Common myeloid progenitor, CD34-positive (primary cell): ENCODE measurements around the gene STYX.
"Not testable (repeated sequence)": the region's sequence is repeated elsewhere in the genome, so short reads cannot be mapped to it uniquely, and the experiment has no call there.

Experiments used
- CTCF ChIA-PET: fragments of 350-600 bp; sonication (Branson Sonifier 250); formaldehyde crosslinking; loops from one replicate; lab custom pipeline; 2021; ENCODE audit warnings: antibody characterized with exemption; lab: Charles Lee
- POLR2A ChIA-PET: fragments of 350-600 bp; sonication (Branson Sonifier 250); formaldehyde crosslinking; loops from one replicate; lab custom pipeline; 2021; ENCODE audit warnings: antibody characterized with exemption; lab: Charles Lee
- DNase-seq, 3 donors: peaks; one replicate each; pipeline versions ENCODE4 v3.0.0 to v3.0.0-alpha.2; 2013
- H3K27ac ChIP-seq, 2 experiments: 1 replicate in 1 of 2; 2 replicates in 1 of 2; pipeline ENCODE4 v1.7.0; 2013; ENCODE audit warnings: inconsistent platforms in 2 of 2, low read length in 2 of 2, mild to moderate bottlenecking in 2 of 2, low read depth in 1 of 2, moderate library complexity in 1 of 2; ENCODE audit not compliant: severe bottlenecking in 2 of 2, insufficient read depth in 1 of 2, poor library complexity in 1 of 2
- H3K27me3 ChIP-seq, 5 experiments: replicated peaks in 2 of 5; 1 replicate in 3 of 5; 2 replicates in 2 of 5; pipeline versions ENCODE4 v1.6.1 to v1.7.0; 2013; ENCODE audit warnings: low read length in 4 of 5, mild to moderate bottlenecking in 2 of 5, moderate library complexity in 2 of 5, inconsistent platforms in 1 of 5; ENCODE audit not compliant: insufficient read depth in 5 of 5, control insufficient read depth in 4 of 5
- H3K36me3 ChIP-seq, 4 experiments: 1 replicate in 2 of 4; 2 replicates in 2 of 4; pipeline versions ENCODE4 v1.6.1 to v1.7.0; 2013; ENCODE audit warnings: low read length in 3 of 4, control low read depth in 1 of 4, mild to moderate bottlenecking in 1 of 4; ENCODE audit not compliant: control insufficient read depth in 4 of 4, insufficient read depth in 4 of 4
- H3K4me1 ChIP-seq, 4 experiments: 1 replicate in 3 of 4; 2 replicates in 1 of 4; pipeline versions ENCODE4 v1.6.1 to v1.7.1; 2013; ENCODE audit warnings: low read length in 3 of 4, mild to moderate bottlenecking in 3 of 4, control low read depth in 1 of 4, inconsistent platforms in 1 of 4, moderate library complexity in 1 of 4; ENCODE audit not compliant: control insufficient read depth in 4 of 4, insufficient read depth in 4 of 4; ENCODE audit errors: control extremely low read depth in 1 of 4
- H3K4me3 ChIP-seq, 7 experiments: 1 replicate in 4 of 7; 2 replicates in 3 of 7; pipeline versions ENCODE4 v1.5.1 to v1.7.0; 2013; ENCODE audit warnings: mild to moderate bottlenecking in 7 of 7, low read length in 6 of 7, moderate library complexity in 6 of 7, inconsistent platforms in 2 of 7, low read depth in 2 of 7, control low read depth in 1 of 7; ENCODE audit not compliant: insufficient read depth in 4 of 7, control insufficient read depth in 1 of 7; ENCODE audit errors: extremely low read depth in 1 of 7
- H3K9me3 ChIP-seq, 5 experiments: 1 replicate in 4 of 5; 2 replicates in 1 of 5; pipeline versions ENCODE4 v1.6.1 to v1.7.1; 2013; ENCODE audit warnings: low read length in 4 of 5, mild to moderate bottlenecking in 2 of 5, inconsistent platforms in 1 of 5, low read depth in 1 of 5, moderate library complexity in 1 of 5; ENCODE audit not compliant: control insufficient read depth in 4 of 5, insufficient read depth in 2 of 5; ENCODE audit errors: control extremely low read depth in 1 of 5
- WGBS: methylation state at CpG from one replicate; pipeline ENCODE4 v1.1.5; 2013; ENCODE audit not compliant: insufficient coverage; 5-methylcytosine and 5-hydroxymethylcytosine counted together

The STYX gene

DNA sequence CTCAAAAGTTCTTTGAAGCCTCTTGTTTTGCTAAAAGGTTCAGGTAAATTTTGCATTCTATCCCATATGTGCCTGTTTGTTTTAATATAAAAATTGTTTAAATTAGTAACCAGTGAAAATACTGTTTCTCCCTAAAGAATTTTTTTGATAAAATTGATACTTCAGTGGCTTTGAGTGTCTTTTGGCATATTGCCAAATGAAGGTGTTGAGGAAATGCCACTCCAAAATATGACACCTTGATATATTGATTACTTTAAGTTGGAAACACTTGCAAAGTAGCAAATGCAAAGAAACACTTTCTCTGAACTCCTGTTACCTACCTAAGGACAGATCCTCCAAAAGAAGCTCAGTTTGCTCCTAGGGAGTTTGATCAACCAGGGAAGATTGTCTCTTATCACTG lies 8.4 kb downstream of the STYX start:
- Histone ChIP-seq H3K27me3 (no peaks in the 10 kb centered on the region), H3K36me3 (peaks cover 2 to 9% (median 6%) of the 10 kb centered on the region in 4 experiments), H3K4me1 (peaks cover 11 to 18% (median 17%) of the 10 kb centered on the region in 4 experiments), H3K9me3 (no peaks in the 10 kb centered on the region), H3K27ac (no peak overlapping the region), H3K4me3 (no peak overlapping the region)
- ChIA-PET CTCF (interaction anchor here (0.6 kb wide), 1 partner anchor 212 kb away, joined by 3 read pairs; no protein-coding TSS in a partner anchor), POLR2A (no interaction called here)
- no peak for DNase-seq

DNA sequence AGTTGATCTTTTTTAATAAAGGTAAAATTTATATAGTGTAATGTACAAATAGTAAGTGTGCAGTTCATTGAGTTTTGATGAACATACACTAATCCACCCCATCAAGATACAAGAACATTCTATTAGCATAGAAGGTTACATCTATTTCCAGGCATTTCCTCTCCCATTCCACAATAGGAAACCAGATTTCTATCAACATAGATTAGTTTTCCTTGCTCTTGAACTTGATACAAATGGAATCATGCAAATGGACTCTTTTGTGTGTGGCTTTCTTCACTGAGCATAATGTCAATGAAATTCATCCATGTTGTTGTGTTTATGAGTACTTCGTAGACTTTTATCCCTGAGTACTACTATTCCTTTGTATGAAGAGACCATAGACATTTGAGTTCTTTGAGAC lies 10.8 kb downstream of the STYX start:
- ChIA-PET POLR2A (no interaction called here), CTCF (no interaction called here)
- no CpG with 5 or more reads among the region's 1 CpG for WGBS

DNA sequence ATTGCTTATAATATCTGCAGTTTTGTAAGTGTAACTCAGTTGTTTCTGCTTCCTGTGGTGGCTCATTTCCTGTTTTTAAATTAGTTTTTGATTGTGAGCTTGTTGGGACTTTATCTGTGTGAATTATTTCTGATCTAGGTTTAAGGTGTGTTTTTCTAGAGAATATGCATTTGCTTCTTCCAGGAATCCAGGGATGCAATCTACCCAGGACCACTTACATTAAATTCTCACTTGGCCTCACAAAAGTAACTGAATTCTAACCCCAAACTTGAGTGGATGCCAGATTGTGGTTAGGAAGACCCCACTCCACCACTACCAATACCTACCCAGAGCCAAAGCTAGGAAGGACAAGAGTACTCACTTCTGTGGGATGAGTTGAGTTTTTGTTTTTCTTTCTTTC lies 11.9 kb downstream of the STYX start:
- Histone ChIP-seq H3K27ac (peak overlapping the region in 1 of 2 experiments; percentile 47), H3K4me1 (peaks cover 11 to 18% (median 17%) of the 10 kb centered on the region in 4 experiments), H3K4me3 (peak overlapping the region in 5 of 7 experiments; percentile 23 to 54 (median 30)), H3K27me3 (no peaks in the 10 kb centered on the region), H3K9me3 (no peaks in the 10 kb centered on the region), H3K36me3 (peaks cover 0 to 9% (median 6%) of the 10 kb centered on the region in 4 experiments)
- ChIA-PET CTCF (interaction anchor here (1.0 to 1.6 kb wide), 3 partner anchors 11 to 50 kb away, joined by 3 to 5 read pairs (median 3); partner anchors contain the start of gene STYX), POLR2A (interaction anchor here (0.5 to 0.7 kb wide), 3 partner anchors 12 to 16 kb away, joined by 3 to 4 read pairs (median 3); partner anchors contain the start of gene STYX)
- DNase-seq: peak; percentile 9 to 45 (median 31)

More for the DNA sequence above, 10.8 kb downstream of the STYX start:
- Histone ChIP-seq H3K9me3 (no peaks in the 10 kb centered on the region), H3K4me1 (peaks cover 11 to 18% (median 17%) of the 10 kb centered on the region in 4 experiments), H3K4me3 (no peak overlapping the region), H3K27ac (no peak overlapping the region), H3K36me3 (peaks cover 0 to 7% (median 2%) of the 10 kb centered on the region in 4 experiments), H3K27me3 (no peaks in the 10 kb centered on the region)
- DNase-seq: no peak

DNA sequence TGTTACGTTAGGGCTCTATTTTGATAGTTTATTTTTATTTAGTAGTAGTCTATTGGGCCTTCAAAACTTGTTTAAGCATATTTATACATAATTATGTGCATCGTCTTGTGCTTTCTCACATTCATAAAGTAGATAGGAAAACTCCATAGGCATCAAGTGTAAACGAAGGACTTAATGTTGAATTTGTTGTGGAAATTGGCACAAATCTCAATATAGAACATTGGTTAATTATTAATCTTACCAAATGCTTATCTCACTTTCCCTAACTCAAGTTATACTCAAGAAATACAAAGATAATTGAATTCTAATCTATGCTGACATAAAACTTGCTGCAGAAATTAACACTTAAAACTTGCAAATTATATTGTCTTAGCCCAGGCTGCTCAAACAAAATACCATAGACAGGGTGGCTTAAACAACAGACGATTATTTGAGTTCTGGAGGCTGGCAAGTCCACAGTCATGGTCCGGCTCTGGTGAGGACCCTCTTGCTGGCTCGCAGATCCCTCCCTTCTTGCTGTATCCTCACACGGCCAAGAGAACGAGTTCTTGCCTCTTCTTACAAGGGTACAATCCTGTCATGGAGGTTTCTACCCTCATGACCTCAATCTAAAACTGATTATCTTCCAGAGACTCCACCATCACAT lies 18.8 kb downstream of the STYX start:
- H3K4me1 ChIP-seq: no peaks in the 10 kb centered on the region
- ChIA-PET CTCF (no interaction called here), POLR2A (no interaction called here)
- no peaks in the 10 kb centered on the region for H3K27me3 ChIP-seq
- H3K36me3 ChIP-seq: peaks cover 11 to 35% (median 24%) of the 10 kb centered on the region in 4 experiments
- H3K27ac ChIP-seq: no peak overlapping the region
- no peak overlapping the region for H3K4me3 ChIP-seq
- DNase-seq: no peak
- no peaks in the 10 kb centered on the region for H3K9me3 ChIP-seq
- 100% methylated on average over 5 of the region's 8 CpGs for WGBS

DNA sequence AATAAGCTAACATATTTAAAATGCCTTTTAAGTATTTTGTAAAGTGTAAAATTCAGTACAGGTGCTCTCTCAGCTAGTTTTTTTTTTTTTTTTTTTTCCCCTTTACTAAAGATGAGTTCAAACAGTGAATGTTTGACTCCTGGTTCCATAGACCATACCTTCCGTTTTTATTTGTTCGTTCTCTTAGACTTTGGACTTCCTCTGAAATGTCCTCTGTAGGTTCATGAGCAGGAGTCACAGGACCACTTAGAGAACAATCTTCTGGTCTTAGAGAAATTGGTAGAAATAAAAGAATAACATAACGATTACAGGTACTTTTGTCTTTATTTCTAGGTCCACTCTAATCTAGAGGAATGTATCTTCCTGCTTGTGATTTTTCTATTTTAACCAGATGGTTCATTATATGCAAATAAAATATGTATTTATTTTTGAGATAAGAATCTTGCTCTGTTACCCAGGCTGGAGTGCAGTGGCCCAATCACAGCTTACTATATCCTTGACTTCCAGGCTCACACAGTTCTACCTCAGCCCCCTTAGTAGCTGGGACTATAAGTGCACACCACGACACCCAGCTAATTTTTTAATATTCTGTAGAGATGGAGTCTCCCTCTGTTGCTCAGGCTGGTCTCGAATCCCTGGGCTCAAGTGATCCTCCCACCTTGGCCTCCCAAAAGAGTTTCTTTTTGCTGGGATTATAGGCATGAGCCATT lies 25.8 kb downstream of the STYX start:
- ChIA-PET POLR2A (interaction anchor here (0.7 kb wide), 1 partner anchor 14 kb away, joined by 3 read pairs; no protein-coding TSS in a partner anchor), CTCF (no interaction called here)
- no peak for DNase-seq
- Histone ChIP-seq H3K27ac (no peak overlapping the region), H3K9me3 (no peaks in the 10 kb centered on the region), H3K27me3 (no peaks in the 10 kb centered on the region), H3K36me3 (peaks cover 2 to 27% (median 12%) of the 10 kb centered on the region in 4 experiments), H3K4me3 (no peak overlapping the region), H3K4me1 (no peaks in the 10 kb centered on the region)
- WGBS: 100% methylated on average over 1 of the region's 5 CpGs

DNA sequence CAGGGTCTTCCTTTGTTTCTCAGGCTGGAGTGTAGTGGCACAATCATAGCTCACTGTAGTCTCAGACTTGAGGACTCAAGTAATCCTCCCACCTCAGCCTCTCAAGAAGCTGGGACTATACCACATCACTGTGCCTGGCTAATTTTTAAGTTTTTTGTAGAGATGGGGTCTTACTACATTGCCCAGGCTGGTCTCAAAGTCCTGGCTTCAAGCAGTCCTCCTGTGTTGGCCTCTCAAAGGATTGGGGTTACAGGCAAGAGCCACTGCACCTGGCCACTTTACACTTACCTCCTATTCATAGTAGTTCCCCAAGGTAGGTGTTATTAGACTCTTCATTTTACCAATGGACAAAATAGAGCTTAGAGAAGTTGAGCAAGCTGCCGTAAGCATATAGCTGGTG lies 29.2 kb downstream of the STYX start:
- ChIA-PET CTCF (no interaction called here), POLR2A (no interaction called here)
- H3K27me3 ChIP-seq: no peaks in the 10 kb centered on the region
- DNase-seq: no peak
- no peak overlapping the region for H3K27ac ChIP-seq
- no peaks in the 10 kb centered on the region for H3K9me3 ChIP-seq
- WGBS: no CpG with 5 or more reads among the region's 1 CpG
- H3K4me1 ChIP-seq: no peaks in the 10 kb centered on the region
- H3K36me3 ChIP-seq: peaks cover 2 to 27% (median 9%) of the 10 kb centered on the region in 4 experiments
- H3K4me3 ChIP-seq: no peak overlapping the region

DNA sequence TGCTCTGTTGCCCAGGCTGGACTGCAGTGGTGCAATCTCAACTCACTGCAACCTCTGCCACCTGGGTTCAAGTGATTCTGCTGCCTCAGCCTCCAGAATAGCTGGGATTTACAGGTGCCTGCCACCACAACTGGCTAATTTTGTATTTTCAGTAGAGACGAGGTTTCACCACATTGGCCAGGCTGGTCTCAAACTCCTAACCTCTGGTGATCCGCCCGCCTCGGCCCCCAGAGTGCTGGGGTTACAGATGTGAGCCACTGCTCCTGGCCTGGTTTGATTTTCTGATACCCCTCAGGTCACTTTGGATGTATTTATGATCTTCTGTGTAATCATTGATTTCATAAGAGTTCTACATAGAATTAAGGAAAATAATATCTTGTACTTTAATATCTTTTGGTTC lies 33.0 kb downstream of the STYX start:
- POLR2A ChIA-PET, H3K27me3 ChIP-seq, H3K27ac ChIP-seq, DNase-seq, H3K4me3 ChIP-seq, H3K4me1 ChIP-seq, CTCF ChIA-PET, H3K9me3 ChIP-seq: not testable (repeated sequence)
- WGBS: 98% methylated on average over 4 of the region's 4 CpGs
- H3K36me3 ChIP-seq: peaks cover 8 to 42% (median 26%) of the 10 kb centered on the region in 4 experiments
